Spleen (tissue), 11 donors: Measurements from ENCODE around the gene RNF167. TPM values are rescaled to one million over a fixed set of nuclear protein-coding genes. Genes with fewer than 3 reads are reported as not detected.

Experiments
- DNase-seq: peaks from one replicate; pipeline ENCODE4 v3.0.0-alpha.2; 2020
- H3K27ac ChIP-seq, 8 donors: fragments of 200-600 bp; sonication (generic) in 7 of 8; 1 replicate in 4 of 8; 2 replicates in 4 of 8; pipeline versions ENCODE4 v1.5.0 to v1.8.0; 2016 to 2021; ENCODE audit warnings: inconsistent platforms in 4 of 8, mild to moderate bottlenecking in 4 of 8, moderate library complexity in 1 of 8
- H3K27me3 ChIP-seq, 7 donors: fragments of 200-600 bp; sonication (generic) in 6 of 7; replicated peaks in 1 of 7; 1 replicate in 4 of 7; 2 replicates in 3 of 7; pipeline versions ENCODE4 v1.5.0 to v1.8.0; 2016 to 2021; ENCODE audit warnings: inconsistent platforms in 3 of 7, mild to moderate bottlenecking in 1 of 7
- H3K36me3 ChIP-seq, 6 donors: fragments of 200-600 bp; sonication (generic) in 5 of 6; 1 replicate in 4 of 6; 2 replicates in 2 of 6; pipeline versions ENCODE4 v1.5.0 to v1.8.0; 2016 to 2021; ENCODE audit warnings: inconsistent platforms in 2 of 6
- H3K4me1 ChIP-seq, 6 donors: fragments of 200-600 bp; sonication (generic) in 5 of 6; 1 replicate in 3 of 6; 2 replicates in 3 of 6; pipeline versions ENCODE4 v1.5.0 to v1.8.0; 2016 to 2021; ENCODE audit warnings: inconsistent platforms in 3 of 6
- H3K4me3 ChIP-seq, 8 donors: fragments of 200-600 bp; sonication (generic) in 7 of 8; 1 replicate in 4 of 8; 2 replicates in 4 of 8; pipeline versions ENCODE4 v1.5.0 to v1.8.0; 2016 to 2021; ENCODE audit warnings: inconsistent platforms in 4 of 8, mild to moderate bottlenecking in 4 of 8, moderate library complexity in 2 of 8
- H3K9me3 ChIP-seq, 8 donors: fragments of 200-600 bp; sonication (generic) in 7 of 8; 1 replicate in 4 of 8; 2 replicates in 4 of 8; pipeline versions ENCODE4 v1.5.0 to v1.8.0; 2016 to 2021; ENCODE audit warnings: inconsistent platforms in 4 of 8
- CTCF ChIP-seq, 11 experiments: fragments of 200-600 bp in 7 of 11; fragments of 450-650 bp in 4 of 11; sonication (generic) in 4 of 11; IDR thresholded peaks in 8 of 11; conservative IDR thresholded peaks in 3 of 11; 1 replicate in 7 of 11; 2 replicates in 4 of 11; pipeline versions ENCODE4 v1.4.0 to v1.8.0; 2016 to 2021; ENCODE audit warnings: antibody characterized with exemption in 11 of 11, inconsistent platforms in 4 of 11, mild to moderate bottlenecking in 1 of 11
- POLR2A ChIP-seq, 3 donors: fragments of 450-650 bp; IDR thresholded peaks; one replicate each; pipeline ENCODE4 v1.5.1; 2017; ENCODE audit warnings: antibody characterized with exemption in 3 of 3, mild to moderate bottlenecking in 1 of 3
- POLR2AphosphoS5 ChIP-seq, 3 donors: sonication (generic); formaldehyde crosslinking; IDR thresholded peaks; one replicate each; pipeline ENCODE4 v1.5.1; 2017; ENCODE audit warnings: antibody characterized with exemption in 3 of 3
- WGBS, 5 donors: extraction: QIAGEN DNeasy Blood & Tissue Kit in 3 of 5; methylation state at CpG; one replicate each; pipeline versions ENCODE4 v1.1.5 to v1.1.7; 2013 to 2018; 5-methylcytosine and 5-hydroxymethylcytosine counted together
- intact Hi-C: fragments of 100-400 bp; cut with DNase I; formaldehyde crosslinking; loops from one replicate; pipeline ENCODE4 v1.15.0; 2023; ENCODE audit warnings: low total_unique reads
- polyA plus RNA-seq, 3 donors: library from polyadenylated mRNA; stranded (reverse); fragments of 200-250 nt; gene quantifications; one replicate each; pipeline ENCODE4 v1.2.1, GENCODE V29; 2013
- total RNA-seq, 7 donors: library from RNA; depleted of rRNA in 3 of 7; stranded (reverse); fragments of >200 nt in 3 of 7; fragmentation: NEBNext Ultra II Directional in 4 of 7; extraction: Animal tissue kit (Norgen Biotek cat#: 25700) in 4 of 7; gene quantifications; one replicate each; pipeline versions ENCODE4 v1.1.0 to v1.2.1, GENCODE V29; 2016 to 2021
- donor health status: healthy with polysubstance abuse.
- donor health status: DM: no; HTN: no; CAD: no; lungs with moderate emphysema.
- donor health status: DM: no; HTN: no; CAD: no.
- donor health status: Bipolar disorder and iron deficiency.
- donor health status: healthy.
- donor health status: DM: no; HTN: no; CAD: no.
- donor health status: DM: yes; HTN: yes; CAD: no.

The RNF167 gene
- total and polyA plus RNA-seq, 10 donors, result 57.6 to 146 (median 93.2) TPM

GRCh38 chr17:4945176-4945943 lies 5.3 kb downstream of the RNF167 start:
- peak; percentile 91 for DNase-seq
- Histone ChIP-seq H3K27ac (peak overlapping the region; percentile 66 to 99 (median 98)), H3K36me3 (peaks cover 0 to 59% (median 42%) of the 10 kb centered on the region in 6 donors), H3K4me3 (peak overlapping the region; percentile 1 to 100 (median 98)), H3K9me3 (no peaks in the 10 kb centered on the region), H3K27me3 (no peaks in the 10 kb centered on the region), H3K4me1 (peaks cover 56 to 85% (median 72%) of the 10 kb centered on the region in 6 donors)
- TF ChIP-seq POLR2A (IDR thresholded peaks at IDR 0.05) (no peak), CTCF (IDR thresholded peaks at IDR 0.05 in 8 of 11, conservative IDR thresholded peaks at IDR 0.05 in 3 of 11) (no peak), POLR2AphosphoS5 (IDR thresholded peaks at IDR 0.05) (peak in 2 of 3 donors; percentile 34 to 75)
- intact Hi-C loops, result no loop called here
- WGBS, 5 donors, result 15 to 36% (median 30%) methylated on average over 7 of the region's 7 CpGs

- 21 to 35% (median 28%) methylated on average over 4 of the region's 4 CpGs for WGBS, 5 donors
- Histone ChIP-seq H3K4me1 (peaks cover 62 to 87% (median 74%) of the 10 kb centered on the region in 6 donors), H3K4me3 (peak overlapping the region in 7 of 8 donors; percentile 78 to 100 (median 99)), H3K27ac (peak overlapping the region; percentile 66 to 99 (median 98)), H3K9me3 (no peaks in the 10 kb centered on the region), H3K27me3 (no peaks in the 10 kb centered on the region), H3K36me3 (peaks cover 0 to 59% (median 42%) of the 10 kb centered on the region in 6 donors)
- TF ChIP-seq POLR2A (IDR thresholded peaks at IDR 0.05), result no peak
- TF ChIP-seq CTCF (IDR thresholded peaks at IDR 0.05 in 8 of 11, conservative IDR thresholded peaks at IDR 0.05 in 3 of 11), result no peak
- TF ChIP-seq POLR2AphosphoS5 (IDR thresholded peaks at IDR 0.05), result no peak
- intact Hi-C loops, result no loop called here
- DNase-seq, result no peak
Measured at GRCh38 chr17:4945944-4946280, 5.8 kb downstream of the RNF167 start.

GRCh38 chr17:4946312-4946976 lies 6.4 kb downstream of the RNF167 start:
- Histone ChIP-seq H3K4me1 (peaks cover 60 to 87% (median 73%) of the 10 kb centered on the region in 6 donors), H3K27me3 (no peaks in the 10 kb centered on the region), H3K36me3 (peaks cover 0 to 59% (median 42%) of the 10 kb centered on the region in 6 donors), H3K9me3 (no peaks in the 10 kb centered on the region), H3K4me3 (peak overlapping the region; percentile 78 to 100 (median 98)), H3K27ac (peak overlapping the region; percentile 40 to 99 (median 98))
- 13 to 21% (median 16%) methylated on average over 12 to 16 of the region's 16 CpGs for WGBS, 5 donors
- DNase-seq, result no peak
- intact Hi-C loops, result no loop called here
- no peak for TF ChIP-seq CTCF (IDR thresholded peaks at IDR 0.05 in 8 of 11, conservative IDR thresholded peaks at IDR 0.05 in 3 of 11)
- TF ChIP-seq POLR2A (IDR thresholded peaks at IDR 0.05), result no peak
- peak in 1 of 3 donors; percentile 10 for TF ChIP-seq POLR2AphosphoS5 (IDR thresholded peaks at IDR 0.05)

- Histone ChIP-seq H3K27ac (peak overlapping the region; percentile 94 to 99 (median 98)), H3K36me3 (peaks cover 0 to 53% (median 42%) of the 10 kb centered on the region in 6 donors), H3K4me3 (peak overlapping the region; percentile 78 to 100 (median 98)), H3K9me3 (no peaks in the 10 kb centered on the region), H3K4me1 (peaks cover 55 to 86% (median 68%) of the 10 kb centered on the region in 6 donors), H3K27me3 (no peaks in the 10 kb centered on the region)
- 0 to 2% (median 0%) methylated on average over 7 of the region's 7 CpGs for WGBS, 5 donors
- TF ChIP-seq POLR2A (IDR thresholded peaks at IDR 0.05) (no peak), CTCF (IDR thresholded peaks at IDR 0.05 in 8 of 11, conservative IDR thresholded peaks at IDR 0.05 in 3 of 11) (no peak), POLR2AphosphoS5 (IDR thresholded peaks at IDR 0.05) (no peak)
- DNase-seq, result no peak
- intact Hi-C loops, result no loop called here
Measured at GRCh38 chr17:4947010-4947410, 6.9 kb downstream of the RNF167 start.
